H1 (cell line): Measurements from ENCODE around the gene UIMC1. TPM values are rescaled to one million over a fixed set of nuclear protein-coding genes. Genes with fewer than 3 reads are reported as not detected.

Experiments
- BRCA1 ChIP-seq: IDR thresholded peaks from 2 replicates; pipeline ENCODE4 v1.6.1; 2012; ENCODE audit warnings: low read depth, low read length, improper control_type of control experiment
- CBX5 ChIP-seq: fragments of 300-800, 300-1000 bp; sonication (generic); IDR thresholded peaks from 2 replicates; pipeline ENCODE4 v1.7.1; 2016; ENCODE audit warnings: antibody characterized with exemption, low read length, low read depth
- CHD7 ChIP-seq: fragments of 300-600 bp; sonication (generic); IDR thresholded peaks from 2 replicates; pipeline ENCODE4 v1.7.1; 2012; ENCODE audit warnings: low read length, moderate library complexity, mild to moderate bottlenecking, inconsistent platforms; ENCODE audit not compliant: insufficient replicate concordance
- CREB1 ChIP-seq: IDR thresholded peaks from 2 replicates; pipeline ENCODE4 v1.6.1; 2012; ENCODE audit warnings: inconsistent platforms
- KDM1A ChIP-seq: fragments of 200-600, 300-600 bp; sonication (generic); IDR thresholded peaks from 2 replicates; pipeline ENCODE4 v1.7.1; 2016; ENCODE audit warnings: mild to moderate bottlenecking, low read length, borderline replicate concordance
- SIRT6 ChIP-seq: IDR thresholded peaks from one replicate; pipeline ENCODE4 v1.7.1; 2012; ENCODE audit warnings: low read length, inconsistent platforms
- SP2 ChIP-seq: IDR thresholded peaks from 2 replicates; pipeline ENCODE4 v1.6.1; 2012; ENCODE audit warnings: mild to moderate bottlenecking, low read length, inconsistent platforms
- polyA plus RNA-seq, 7 experiments: library from polyadenylated mRNA; depleted of rRNA in 3 of 7; stranded (reverse) in 5 of 7; unstranded in 2 of 7; fragments of >200 nt in 5 of 7; fragments of 200-250 nt in 2 of 7; gene quantifications; 1 replicate in 5 of 7; 2 replicates in 1 of 7; 4 replicates in 1 of 7; pipeline versions ENCODE4 v1.2.1 to v1.2.3, GENCODE V29; 2011 to 2013; ENCODE audit warnings: missing spikeins in 2 of 7, mixed read lengths in 2 of 7
- total RNA-seq: library from RNA; stranded (reverse); fragmentation: NEBNext Ultra II Directional; extraction: Animal tissue kit (Norgen Biotek cat#: 25700); gene quantifications from 2 replicates; pipeline ENCODE4 v1.2.1, GENCODE V29; 2021

The UIMC1 gene
- total and polyA plus RNA-seq, 2 of the 8 experiments (the other 6 are each of a cell fraction or from before 2014, with no cell fraction given): 12.8 to 43.7 TPM

DNA sequence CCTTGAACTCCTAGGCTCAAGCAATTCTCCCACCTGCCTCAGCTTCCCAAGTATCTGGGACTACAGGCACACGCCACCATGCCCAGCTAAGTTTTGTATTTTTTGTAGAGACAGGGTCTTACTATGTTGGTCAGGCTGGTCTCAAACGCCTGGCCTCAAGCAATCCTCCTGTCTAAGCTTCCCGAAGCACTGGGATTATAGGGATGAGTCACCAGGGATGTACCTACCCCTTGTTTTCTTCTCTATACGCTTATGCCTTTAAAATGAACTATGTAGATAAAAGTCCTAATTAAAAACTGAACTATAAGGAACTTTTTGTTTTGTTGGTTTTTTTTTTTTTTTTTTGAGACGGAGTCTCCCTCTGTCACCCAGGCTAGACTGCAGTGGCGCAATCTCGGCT lies 25.8 kb downstream of the UIMC1 start (continued):
- TF ChIP-seq CHD7 (no peak), SP2 (no peak), SIRT6 (no peak), BRCA1 (no peak), CREB1 (no peak), CBX5 (no peak), KDM1A (no peak)
